ENCODE results near the gene MEA1. TPM values are rescaled to one million over a fixed set of nuclear protein-coding genes. Genes with fewer than 3 reads are reported as not detected.

The MEA1 gene
- polyA plus RNA-seq (ENCODE audit: insufficient read depth in 1 of 5, insufficient read length in 5 of 5, low replicate concordance in 1 of 5): 10 to 100 TPM; 77.5 to 90.4 (median 86.1) TPM
- long read RNA-seq, donor 1, transcript MEA1-204 (4 exons, 1,004 nt): major isoform, 48 of 115 reads
- long read RNA-seq, donor 1, transcript MEA1-201 (4 exons, 1,089 nt): minor isoform, 10 of 115 reads
- long read RNA-seq, donor 1, transcript MEA1-202 (3 exons, 2,152 nt): minor isoform, 32 of 115 reads
- long read RNA-seq, donor 1, partial matches to known transcripts: 25 of 115 reads
- long read RNA-seq, donor 1, other reads (novel, unspliced or antisense): 0 of 115 reads
- long read RNA-seq, donor 2, transcript MEA1-204 (4 exons, 1,004 nt): major isoform, 21 of 117 reads
- long read RNA-seq, donor 2, transcript MEA1-202 (3 exons, 2,152 nt): minor isoform, 20 of 117 reads
- long read RNA-seq, donor 2, partial matches to known transcripts: 42 of 117 reads
- long read RNA-seq, donor 2, other reads (novel, unspliced or antisense): 30 of 117 reads
- long read RNA-seq, donor 3, transcript MEA1-204 (4 exons, 1,004 nt): minor isoform, 30 of 85 reads
- long read RNA-seq, donor 3, transcript MEA1-202 (3 exons, 2,152 nt): major isoform, 36 of 85 reads
- long read RNA-seq, donor 3, partial matches to known transcripts: 16 of 85 reads
- long read RNA-seq, donor 3, other reads (novel, unspliced or antisense): 0 of 85 reads
- long read RNA-seq, donor 4, transcript MEA1-202 (3 exons, 2,152 nt): major isoform, 24 of 60 reads
- long read RNA-seq, donor 4, transcript MEA1-204 (4 exons, 1,004 nt): minor isoform, 18 of 60 reads
- long read RNA-seq, donor 4, transcript MEA1-201 (4 exons, 1,089 nt): minor isoform, 5 of 60 reads
- long read RNA-seq, donor 4, partial matches to known transcripts: 13 of 60 reads
- long read RNA-seq, donor 4, other reads (novel, unspliced or antisense): 0 of 60 reads
- long read RNA-seq, donor 5, transcript MEA1-204 (4 exons, 1,004 nt): major isoform, 35 of 86 reads
- long read RNA-seq, donor 5, transcript MEA1-201 (4 exons, 1,089 nt): minor isoform, 6 of 86 reads
- long read RNA-seq, donor 5, transcript MEA1-202 (3 exons, 2,152 nt): minor isoform, 29 of 86 reads
- long read RNA-seq, donor 5, partial matches to known transcripts: 16 of 86 reads
- long read RNA-seq, donor 5, other reads (novel, unspliced or antisense): 0 of 86 reads
- long read RNA-seq, donor 6, transcript MEA1-204 (4 exons, 1,004 nt): major isoform, 43 of 92 reads
- long read RNA-seq, donor 6, transcript MEA1-201 (4 exons, 1,089 nt): minor isoform, 6 of 92 reads
- long read RNA-seq, donor 6, transcript MEA1-202 (3 exons, 2,152 nt): minor isoform, 33 of 92 reads
- long read RNA-seq, donor 6, partial matches to known transcripts: 10 of 92 reads
- long read RNA-seq, donor 6, other reads (novel, unspliced or antisense): 0 of 92 reads
- long read RNA-seq, donor 7, transcript MEA1-202 (3 exons, 2,152 nt): minor isoform, 24 of 183 reads
- long read RNA-seq, donor 7, transcript MEA1-204 (4 exons, 1,004 nt): major isoform, 45 of 183 reads
- long read RNA-seq, donor 7, partial matches to known transcripts: 73 of 183 reads
- long read RNA-seq, donor 7, other reads (novel, unspliced or antisense): 40 of 183 reads
- long read RNA-seq, donor 8, transcript MEA1-204 (4 exons, 1,004 nt): major isoform, 20 of 29 reads
- long read RNA-seq, donor 8, transcript MEA1-202 (3 exons, 2,152 nt): minor isoform, 9 of 29 reads
- long read RNA-seq, donor 8, partial matches to known transcripts: 0 of 29 reads
- long read RNA-seq, donor 8, other reads (novel, unspliced or antisense): 0 of 29 reads

- peak; percentile 99 for DNase-seq
These were observed at the start of gene MEA1, which contains the start of gene KLHDC3 for GRCh38 chr6:43013843-43014433. TSS of gene MEA1 (minus strand) at chr6:43013946. CDS start at chr6:43013813, 133 bp downstream. TSS of gene KLHDC3 (plus strand) at chr6:43014249. CDS start at chr6:43017193, 2,944 bp downstream.

GRCh38 chr6:43062818-43063217 is 49.1 kb upstream of the MEA1 start:
- no peak for DNase-seq

- DNase-seq: no peak
These were observed 48.1 kb upstream of the MEA1 start for GRCh38 chr6:43061861-43062260.

GRCh38 chr6:43060755-43061633 is 47.2 kb upstream of the MEA1 start:
- no peak for DNase-seq

- no peak for DNase-seq
These were observed 46.4 kb upstream of the MEA1 start for GRCh38 chr6:43060034-43060754.

GRCh38 chr6:43059168-43060033 is 45.7 kb upstream of the MEA1 start, which contains the start of the genes KLC4 and MRPL2:
TSS of gene KLC4 (plus strand) at chr6:43059631. CDS start at chr6:43061336, 1,705 bp downstream.
TSS of gene MRPL2 (minus strand) at chr6:43059434. CDS start at chr6:43059381, 53 bp downstream.
- DNase-seq: peak; percentile 97 to 98

- DNase-seq: no peak
These were observed 44.8 kb upstream of the MEA1 start for GRCh38 chr6:43058531-43058930.

GRCh38 chr6:43055966-43056365 is 42.2 kb upstream of the MEA1 start:
- DNase-seq: no peak

GRCh38 chr6:43054206-43054943 is 40.6 kb upstream of the MEA1 start:
- DNase-seq: no peak

GRCh38 chr6:43053545-43054205 is 39.9 kb upstream of the MEA1 start, which contains the start of gene CUL7:
TSS of gene CUL7 (minus strand) at chr6:43053851. CDS start at chr6:43052788, 1,063 bp downstream.
- peak; percentile 93 to 95 for DNase-seq

- DNase-seq: no peak
These were observed 39.2 kb upstream of the MEA1 start for GRCh38 chr6:43052842-43053544.

- no peak for DNase-seq
These were observed 38.6 kb upstream of the MEA1 start for GRCh38 chr6:43052225-43052841.

- no peak for DNase-seq
These were observed 37.2 kb upstream of the MEA1 start for GRCh38 chr6:43050981-43051380.

GRCh38 chr6:43047998-43048397 is 34.3 kb upstream of the MEA1 start:
- DNase-seq: no peak
